ENCODE results near the gene GCSAM.

The GCSAM gene

DNA sequence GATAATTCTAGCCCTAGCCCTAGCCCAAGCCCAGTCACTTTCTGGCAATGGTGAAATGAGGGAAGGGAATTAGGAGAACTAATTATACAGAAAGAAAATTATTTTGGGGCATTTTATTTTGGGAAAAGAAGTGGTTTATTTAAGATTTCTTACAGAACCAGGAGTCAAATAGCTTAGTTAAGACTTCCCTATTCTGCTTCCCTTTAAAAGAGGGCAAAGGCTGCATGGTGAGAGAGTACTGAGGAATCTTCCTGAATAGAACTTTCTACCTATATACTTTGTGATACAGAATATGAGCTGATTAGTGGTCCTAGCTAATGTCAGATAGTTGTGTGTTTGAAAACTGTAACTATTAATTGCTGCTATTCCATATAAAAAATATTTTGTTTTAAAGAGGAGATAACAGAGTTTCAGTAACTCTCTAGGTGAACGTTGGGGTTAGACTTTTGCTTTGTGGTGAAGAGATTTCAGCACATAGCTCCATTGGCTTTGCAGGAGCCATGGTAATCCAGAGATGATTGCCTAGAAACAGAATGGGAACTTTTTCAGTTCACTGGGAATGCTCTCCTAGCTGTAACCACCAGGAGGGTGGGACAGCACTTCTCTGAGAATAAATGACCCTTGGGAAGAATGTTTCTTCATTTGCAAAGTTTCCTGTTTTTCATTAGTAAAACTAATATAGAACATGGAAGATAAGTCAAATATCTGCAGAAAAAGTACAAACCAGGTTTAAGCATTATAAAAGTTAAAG lies 5.3 kb upstream of the GCSAM start:
- Histone ChIP-seq H3K36me3 (ENCODE audit: control insufficient read depth, insufficient read depth, low read length) (no peaks in the 10 kb centered on the region), H3K4me1 (ENCODE audit: control insufficient read depth, insufficient read depth, low read length) (no peaks in the 10 kb centered on the region), H3K27me3 (ENCODE audit: control insufficient read depth, insufficient read depth, low read length) (no peaks in the 10 kb centered on the region), H3K9me3 (ENCODE audit: control insufficient read depth, insufficient read depth, low read length) (no peaks in the 10 kb centered on the region), H3K27ac (ENCODE audit: low read length) (no peak overlapping the region), H3K4me3 (ENCODE audit: low read length) (no peak overlapping the region)
- DNase-seq (ENCODE audit: low read depth, low spot score): no peak
- no CpG with 5 or more reads among the region's 1 CpG for WGBS (ENCODE audit: insufficient coverage, insufficient read length)

DNA sequence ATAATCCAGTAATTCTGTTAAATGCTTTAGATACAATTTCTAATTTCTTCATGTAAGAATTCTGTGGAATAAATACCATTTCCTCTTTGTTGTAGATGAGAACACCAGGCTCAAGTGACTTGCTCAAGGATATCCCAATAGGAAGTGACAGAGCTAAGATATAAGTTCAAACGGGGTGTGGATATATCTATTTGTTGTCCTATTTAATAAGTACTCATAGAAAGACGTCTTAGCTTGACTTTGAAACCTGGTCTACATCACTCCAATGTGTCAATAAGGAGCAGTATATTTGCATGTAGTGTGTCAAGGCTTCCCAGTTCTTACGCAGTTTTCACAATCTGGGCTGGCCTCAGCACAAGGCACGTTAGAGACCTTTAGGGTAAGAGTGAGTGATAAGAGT lies 4.7 kb upstream of the GCSAM start:
- H3K36me3 ChIP-seq (ENCODE audit: control insufficient read depth, insufficient read depth, low read length): no peaks in the 10 kb centered on the region
- H3K4me1 ChIP-seq (ENCODE audit: control insufficient read depth, insufficient read depth, low read length): no peaks in the 10 kb centered on the region
- DNase-seq (ENCODE audit: low read depth, low spot score): no peak
- no peak overlapping the region for H3K4me3 ChIP-seq (ENCODE audit: low read length)
- no peak overlapping the region for H3K27ac ChIP-seq (ENCODE audit: low read length)
- H3K27me3 ChIP-seq (ENCODE audit: control insufficient read depth, insufficient read depth, low read length): no peaks in the 10 kb centered on the region
- no CpG with 5 or more reads among the region's 4 CpGs for WGBS (ENCODE audit: insufficient coverage, insufficient read length)
- H3K9me3 ChIP-seq (ENCODE audit: control insufficient read depth, insufficient read depth, low read length): no peaks in the 10 kb centered on the region

DNA sequence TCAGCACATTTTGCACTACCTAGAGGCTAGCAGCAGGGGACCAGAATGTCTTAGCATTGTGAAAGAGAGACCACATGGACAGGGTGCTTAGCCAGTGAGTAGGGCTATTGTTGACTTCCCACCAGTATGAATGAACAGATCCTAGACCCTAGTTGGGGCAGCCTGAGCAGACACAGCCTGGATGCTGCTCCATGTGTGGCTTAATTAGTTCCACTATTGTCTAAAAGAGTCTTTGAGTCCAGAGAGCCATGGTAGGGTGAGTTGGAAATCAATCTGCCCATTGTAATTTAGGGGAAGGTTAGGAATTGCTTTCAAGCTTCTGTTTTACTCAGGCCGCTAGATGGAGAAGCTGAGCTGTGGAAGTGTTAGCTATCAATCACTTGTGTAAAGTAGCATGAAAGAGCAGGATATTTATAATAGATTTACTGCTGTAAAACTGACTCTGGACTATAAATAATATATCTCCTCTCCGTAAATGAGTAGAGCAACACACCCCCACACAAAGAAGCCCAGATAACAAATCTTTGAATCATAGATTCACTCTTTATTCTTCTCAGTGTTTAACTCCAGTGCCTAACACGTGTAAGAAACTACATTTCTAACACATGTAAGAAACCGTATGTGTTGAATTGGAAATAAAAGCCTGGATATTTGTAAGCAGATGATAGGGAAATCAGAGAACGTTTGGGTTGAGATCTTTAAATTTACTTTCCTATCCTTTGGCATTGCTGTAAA lies 4.1 kb upstream of the GCSAM start:
- Histone ChIP-seq H3K4me1 (ENCODE audit: control insufficient read depth, insufficient read depth, low read length) (no peaks in the 10 kb centered on the region), H3K36me3 (ENCODE audit: control insufficient read depth, insufficient read depth, low read length) (no peaks in the 10 kb centered on the region), H3K4me3 (ENCODE audit: low read length) (no peak overlapping the region), H3K9me3 (ENCODE audit: control insufficient read depth, insufficient read depth, low read length) (no peaks in the 10 kb centered on the region), H3K27me3 (ENCODE audit: control insufficient read depth, insufficient read depth, low read length) (no peaks in the 10 kb centered on the region), H3K27ac (ENCODE audit: low read length) (no peak overlapping the region)
- DNase-seq (ENCODE audit: low read depth, low spot score): peak; percentile 54
- no CpG with 5 or more reads among the region's 5 CpGs for WGBS (ENCODE audit: insufficient coverage, insufficient read length)

DNA sequence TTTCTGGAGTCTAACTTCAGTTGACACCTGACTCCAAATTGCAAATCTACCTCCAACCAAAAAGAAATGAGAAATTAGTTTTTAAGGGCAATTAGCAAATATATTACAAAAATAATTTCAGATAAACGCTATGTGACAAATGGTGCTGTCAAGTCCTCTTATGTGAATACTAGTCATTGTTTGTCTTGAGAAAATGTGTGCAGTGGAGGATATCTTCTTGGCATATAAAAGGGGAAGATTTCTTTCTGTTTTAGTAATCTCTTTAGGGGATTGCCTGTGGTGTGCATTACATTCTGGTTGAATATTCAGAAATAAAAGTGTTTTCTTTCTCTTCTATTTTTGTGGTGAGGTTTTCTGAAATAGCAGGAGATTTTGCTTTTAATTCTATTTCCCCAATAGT lies 3.0 kb upstream of the GCSAM start:
- no peaks in the 10 kb centered on the region for H3K36me3 ChIP-seq (ENCODE audit: control insufficient read depth, insufficient read depth, low read length)
- no peak for DNase-seq (ENCODE audit: low read depth, low spot score)
- H3K4me3 ChIP-seq (ENCODE audit: low read length): no peak overlapping the region
- no peak overlapping the region for H3K27ac ChIP-seq (ENCODE audit: low read length)
- no CpG with 5 or more reads among the region's 1 CpG for WGBS (ENCODE audit: insufficient coverage, insufficient read length)
- no peaks in the 10 kb centered on the region for H3K27me3 ChIP-seq (ENCODE audit: control insufficient read depth, insufficient read depth, low read length)
- no peaks in the 10 kb centered on the region for H3K4me1 ChIP-seq (ENCODE audit: control insufficient read depth, insufficient read depth, low read length)
- no peaks in the 10 kb centered on the region for H3K9me3 ChIP-seq (ENCODE audit: control insufficient read depth, insufficient read depth, low read length)

DNA sequence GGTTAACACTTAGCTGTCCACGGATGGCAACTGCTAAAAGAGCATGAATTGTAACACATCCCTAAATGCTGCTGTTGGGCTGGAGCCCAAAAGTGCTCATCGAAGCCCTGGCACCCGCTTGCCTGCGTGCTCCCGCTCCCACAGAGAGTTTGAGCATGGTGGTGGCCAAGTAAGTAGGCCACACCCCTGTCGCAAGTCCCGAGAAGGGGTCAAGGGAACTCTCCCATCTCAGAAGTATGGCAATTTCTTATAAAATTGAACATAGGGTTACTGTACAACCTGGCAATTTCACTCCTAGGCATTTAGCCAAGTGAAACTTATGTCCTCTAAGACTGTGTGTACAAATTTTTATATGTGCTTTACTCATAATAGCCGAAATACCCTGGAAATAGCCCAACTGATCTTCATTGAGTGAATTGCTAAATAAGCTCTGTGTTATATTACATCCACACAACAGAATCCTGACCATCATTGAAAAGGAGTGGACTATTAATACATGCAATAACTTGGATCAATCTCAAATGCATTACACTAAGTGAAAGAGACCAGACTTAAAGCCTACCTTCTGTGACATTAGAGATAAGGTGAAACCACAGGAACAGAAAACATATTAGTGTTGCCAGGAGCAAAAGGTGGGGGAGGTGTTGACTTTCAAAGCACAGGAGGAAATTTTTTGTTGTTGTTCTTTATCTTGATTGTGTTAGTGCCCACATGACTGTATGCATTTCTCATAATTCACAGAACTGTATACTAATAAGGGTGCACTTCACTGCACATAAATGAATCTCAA lies 1.5 kb upstream of the GCSAM start:
- whole genome bisulfite sequencing (ENCODE audit: insufficient coverage, insufficient read length): no CpG with 5 or more reads among the region's 8 CpGs
- DNase-seq (ENCODE audit: low read depth, low spot score): no peak

DNA sequence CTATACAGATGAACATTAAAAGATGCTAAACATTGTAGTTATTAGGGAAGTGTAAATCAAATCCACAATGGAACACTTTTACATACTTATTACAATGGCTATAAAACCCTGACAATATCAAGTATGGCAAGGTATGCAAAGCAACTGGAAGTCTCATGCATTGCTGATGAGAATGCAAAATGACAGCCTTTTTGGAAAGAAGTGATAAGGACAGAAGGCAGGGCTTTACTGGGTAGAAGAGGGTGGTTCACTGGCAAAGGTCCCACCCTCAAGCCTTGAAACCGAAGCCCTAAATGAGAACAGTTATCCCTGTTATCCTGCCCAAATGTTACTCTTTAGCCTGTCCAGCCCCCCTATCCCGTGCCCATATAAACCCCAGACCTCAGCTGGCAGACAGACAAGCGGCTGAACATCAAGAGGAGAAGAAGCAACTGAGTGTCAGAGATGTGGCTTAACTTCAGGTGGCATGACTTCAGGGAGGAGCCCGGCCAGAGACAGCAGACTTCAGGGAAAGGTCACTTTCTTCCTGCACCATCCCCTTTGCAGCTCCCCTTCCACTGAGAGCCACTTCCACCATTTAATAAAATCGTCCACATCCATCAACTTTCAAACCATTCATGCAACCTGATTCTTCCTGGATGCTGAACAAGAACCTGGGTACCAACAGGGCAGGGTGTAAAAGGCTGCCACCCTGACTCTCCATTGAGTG lies 732 bp upstream of the GCSAM start:
- Histone ChIP-seq H3K27ac (ENCODE audit: low read length) (no peak overlapping the region), H3K4me1 (ENCODE audit: control insufficient read depth, insufficient read depth, low read length) (no peaks in the 10 kb centered on the region), H3K27me3 (ENCODE audit: control insufficient read depth, insufficient read depth, low read length) (no peaks in the 10 kb centered on the region), H3K4me3 (ENCODE audit: low read length) (no peak overlapping the region), H3K9me3 (ENCODE audit: control insufficient read depth, insufficient read depth, low read length) (no peaks in the 10 kb centered on the region), H3K36me3 (ENCODE audit: control insufficient read depth, insufficient read depth, low read length) (no peaks in the 10 kb centered on the region)
- WGBS (ENCODE audit: insufficient coverage, insufficient read length): no CpG with 5 or more reads among the region's 5 CpGs
- DNase-seq (ENCODE audit: low read depth, low spot score): no peak

More for the DNA sequence above, 1.5 kb upstream of the GCSAM start:
- Histone ChIP-seq H3K27ac (ENCODE audit: low read length) (no peak overlapping the region), H3K27me3 (ENCODE audit: control insufficient read depth, insufficient read depth, low read length) (no peaks in the 10 kb centered on the region), H3K4me3 (ENCODE audit: low read length) (no peak overlapping the region), H3K36me3 (ENCODE audit: control insufficient read depth, insufficient read depth, low read length) (no peaks in the 10 kb centered on the region), H3K4me1 (ENCODE audit: control insufficient read depth, insufficient read depth, low read length) (no peaks in the 10 kb centered on the region), H3K9me3 (ENCODE audit: control insufficient read depth, insufficient read depth, low read length) (no peaks in the 10 kb centered on the region)

DNA sequence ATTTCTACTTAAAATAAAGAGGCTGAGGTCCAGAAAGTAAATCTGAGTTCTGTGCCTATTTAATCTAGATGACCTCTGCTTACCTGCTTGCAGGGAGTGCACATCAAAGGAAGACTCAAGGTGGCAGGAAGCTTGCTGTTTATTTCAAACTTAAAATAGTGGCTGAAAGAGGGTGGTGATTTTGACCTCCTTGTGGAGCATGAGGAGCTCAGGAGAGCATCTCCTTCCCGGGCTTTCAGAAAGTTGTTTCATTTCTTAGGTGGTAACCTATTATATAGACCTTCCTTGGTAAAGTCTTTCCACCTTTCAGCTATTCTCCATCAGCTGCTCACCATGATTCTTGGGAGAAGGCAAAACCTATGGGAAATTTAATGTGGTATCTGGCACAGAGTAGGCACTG lies 494 bp downstream of the GCSAM start:
- no peaks in the 10 kb centered on the region for H3K27me3 ChIP-seq (ENCODE audit: control insufficient read depth, insufficient read depth, low read length)
- no CpG with 5 or more reads among the region's 1 CpG for WGBS (ENCODE audit: insufficient coverage, insufficient read length)
- H3K9me3 ChIP-seq (ENCODE audit: control insufficient read depth, insufficient read depth, low read length): no peaks in the 10 kb centered on the region
- H3K27ac ChIP-seq (ENCODE audit: low read length): no peak overlapping the region
- no peaks in the 10 kb centered on the region for H3K4me1 ChIP-seq (ENCODE audit: control insufficient read depth, insufficient read depth, low read length)
- no peaks in the 10 kb centered on the region for H3K36me3 ChIP-seq (ENCODE audit: control insufficient read depth, insufficient read depth, low read length)
- DNase-seq (ENCODE audit: low read depth, low spot score): no peak
- no peak overlapping the region for H3K4me3 ChIP-seq (ENCODE audit: low read length)

DNA sequence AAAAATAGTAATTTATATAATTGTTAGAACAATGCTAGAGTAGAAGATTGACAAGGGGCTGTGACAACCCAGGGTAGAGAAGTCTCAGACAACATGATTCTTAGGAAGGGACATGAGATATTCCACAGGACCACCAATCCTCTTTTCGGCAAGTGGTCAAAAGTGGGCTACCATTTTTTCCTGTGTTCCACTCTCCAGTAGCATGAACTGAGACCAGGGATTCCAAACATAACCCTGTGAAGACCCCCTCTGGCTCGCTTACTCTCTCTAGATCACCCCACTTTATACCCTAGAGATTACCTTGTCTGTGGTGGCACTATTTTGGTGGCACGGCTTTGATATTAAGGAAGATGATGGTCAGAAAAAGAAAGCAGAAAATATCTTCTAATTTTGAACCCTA lies 960 bp downstream of the GCSAM start:
- H3K9me3 ChIP-seq (ENCODE audit: control insufficient read depth, insufficient read depth, low read length): no peaks in the 10 kb centered on the region
- no peak for DNase-seq (ENCODE audit: low read depth, low spot score)
- H3K4me3 ChIP-seq (ENCODE audit: low read length): no peak overlapping the region
- H3K27me3 ChIP-seq (ENCODE audit: control insufficient read depth, insufficient read depth, low read length): no peaks in the 10 kb centered on the region
- no peaks in the 10 kb centered on the region for H3K4me1 ChIP-seq (ENCODE audit: control insufficient read depth, insufficient read depth, low read length)
- no peaks in the 10 kb centered on the region for H3K36me3 ChIP-seq (ENCODE audit: control insufficient read depth, insufficient read depth, low read length)
- H3K27ac ChIP-seq (ENCODE audit: low read length): no peak overlapping the region
- WGBS (ENCODE audit: insufficient coverage, insufficient read length): no CpG with 5 or more reads among the region's 3 CpGs

DNA sequence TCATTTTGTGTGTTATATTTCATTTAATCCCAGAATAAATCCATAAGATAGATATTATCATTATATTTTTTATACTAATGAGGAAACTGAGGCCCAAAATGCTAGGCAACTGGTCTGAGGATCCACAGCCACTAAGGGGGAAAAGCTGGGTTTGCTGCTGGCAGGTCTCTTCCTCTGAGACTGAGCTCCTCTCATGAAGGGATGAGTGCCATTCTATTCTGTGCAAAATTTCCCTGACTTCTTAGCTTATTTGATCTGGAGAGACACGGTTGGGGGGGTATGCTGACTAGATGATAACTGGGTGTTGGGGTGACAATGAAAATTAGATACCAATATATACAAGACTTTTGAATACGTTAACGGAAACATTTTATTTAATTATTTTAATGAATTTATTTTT lies 1.9 kb downstream of the GCSAM start:
- H3K4me1 ChIP-seq (ENCODE audit: control insufficient read depth, insufficient read depth, low read length): no peaks in the 10 kb centered on the region

DNA sequence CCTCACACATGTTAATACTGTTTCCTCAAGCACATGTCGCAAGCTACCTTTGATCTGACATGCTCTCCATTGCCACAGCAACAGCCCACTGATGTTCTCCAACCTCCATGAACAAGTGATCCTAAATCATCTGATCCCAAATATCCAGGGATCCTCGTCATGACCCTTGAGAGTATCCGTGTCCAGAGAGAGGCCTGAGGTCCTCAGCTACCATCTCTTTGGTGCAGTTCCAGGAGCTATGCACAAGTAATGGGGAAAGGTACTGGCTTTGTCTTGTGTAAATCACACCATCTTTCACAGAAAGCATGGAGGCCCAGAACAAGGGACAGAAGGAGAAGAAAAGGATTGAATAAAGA lies 2.4 kb downstream of the GCSAM start:
- DNase-seq (ENCODE audit: low read depth, low spot score): no peak
- H3K9me3 ChIP-seq (ENCODE audit: control insufficient read depth, insufficient read depth, low read length): no peaks in the 10 kb centered on the region
- no CpG with 5 or more reads among the region's 3 CpGs for WGBS (ENCODE audit: insufficient coverage, insufficient read length)
- no peaks in the 10 kb centered on the region; the same call in 1 of the 2 replicates for H3K4me1 ChIP-seq (ENCODE audit: control insufficient read depth, insufficient read depth, low read length)
- H3K27ac ChIP-seq (ENCODE audit: low read length): no peak overlapping the region
- H3K36me3 ChIP-seq (ENCODE audit: control insufficient read depth, insufficient read depth, low read length): no peaks in the 10 kb centered on the region
- H3K4me3 ChIP-seq (ENCODE audit: low read length): no peak overlapping the region
- H3K27me3 ChIP-seq (ENCODE audit: control insufficient read depth, insufficient read depth, low read length): no peaks in the 10 kb centered on the region

More for the DNA sequence above, 1.9 kb downstream of the GCSAM start:
- no peak overlapping the region for H3K4me3 ChIP-seq (ENCODE audit: low read length)
- H3K27ac ChIP-seq (ENCODE audit: low read length): no peak overlapping the region
- DNase-seq (ENCODE audit: low read depth, low spot score): no peak
- no peaks in the 10 kb centered on the region for H3K27me3 ChIP-seq (ENCODE audit: control insufficient read depth, insufficient read depth, low read length)
- H3K9me3 ChIP-seq (ENCODE audit: control insufficient read depth, insufficient read depth, low read length): no peaks in the 10 kb centered on the region
- WGBS (ENCODE audit: insufficient coverage, insufficient read length): no CpG with 5 or more reads among the region's 3 CpGs
- H3K36me3 ChIP-seq (ENCODE audit: control insufficient read depth, insufficient read depth, low read length): no peaks in the 10 kb centered on the region

Measured in iPS DF 6.9 (cell line).